ENCODE data around the gene OR4D11.

GRCh38 chr11:59520741-59521140 is 17.4 kb downstream of the OR4D11 start:
- no peak for TF ChIP-seq CTCF (IDR thresholded peaks at IDR 0.05; ENCODE audit: insufficient read depth, low read length)
- TF ChIP-seq SPI1 (IDR thresholded peaks at IDR 0.05; ENCODE audit: borderline replicate concordance, low read depth), result no peak
- no peak for TF ChIP-seq POLR2AphosphoS5 (IDR thresholded peaks at IDR 0.05; ENCODE audit: low read depth)
- TF ChIP-seq REST (IDR thresholded peaks at IDR 0.05; ENCODE audit: insufficient replicate concordance, low read depth), result no peak
